Measurements from ENCODE around the gene IL31.
A peak's percentile ranks its signal among the peaks of the same experiment; 100 is the strongest.

The IL31 gene

GRCh38 chr12:122128481-122128880 is 45.5 kb downstream of the IL31 start:
- DNase-seq (ENCODE audit: low read depth): no peak
- TF ChIP-seq, protein P1, sequence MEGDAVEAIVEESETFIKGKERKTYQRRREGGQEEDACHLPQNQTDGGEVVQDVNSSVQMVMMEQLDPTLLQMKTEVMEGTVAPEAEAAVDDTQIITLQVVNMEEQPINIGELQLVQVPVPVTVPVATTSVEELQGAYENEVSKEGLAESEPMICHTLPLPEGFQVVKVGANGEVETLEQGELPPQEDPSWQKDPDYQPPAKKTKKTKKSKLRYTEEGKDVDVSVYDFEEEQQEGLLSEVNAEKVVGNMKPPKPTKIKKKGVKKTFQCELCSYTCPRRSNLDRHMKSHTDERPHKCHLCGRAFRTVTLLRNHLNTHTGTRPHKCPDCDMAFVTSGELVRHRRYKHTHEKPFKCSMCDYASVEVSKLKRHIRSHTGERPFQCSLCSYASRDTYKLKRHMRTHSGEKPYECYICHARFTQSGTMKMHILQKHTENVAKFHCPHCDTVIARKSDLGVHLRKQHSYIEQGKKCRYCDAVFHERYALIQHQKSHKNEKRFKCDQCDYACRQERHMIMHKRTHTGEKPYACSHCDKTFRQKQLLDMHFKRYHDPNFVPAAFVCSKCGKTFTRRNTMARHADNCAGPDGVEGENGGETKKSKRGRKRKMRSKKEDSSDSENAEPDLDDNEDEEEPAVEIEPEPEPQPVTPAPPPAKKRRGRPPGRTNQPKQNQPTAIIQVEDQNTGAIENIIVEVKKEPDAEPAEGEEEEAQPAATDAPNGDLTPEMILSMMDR (conservative IDR thresholded peaks at IDR 0.05; ENCODE audit: low read depth, low read length): no peak
- H3K4me3 ChIP-seq (ENCODE audit: low read length): no peak overlapping the region

- H3K4me3 ChIP-seq (ENCODE audit: low read length): no peak overlapping the region
- TF ChIP-seq, protein P1 (conservative IDR thresholded peaks at IDR 0.05; ENCODE audit: low read depth, low read length): no peak
- DNase-seq (ENCODE audit: low read depth): no peak
Observed at GRCh38 chr12:122127839-122128238, 46.2 kb downstream of the IL31 start.

GRCh38 chr12:122126713-122127597 is 47.1 kb downstream of the IL31 start:
- no peak for DNase-seq (ENCODE audit: low read depth)
- TF ChIP-seq, protein P1 (conservative IDR thresholded peaks at IDR 0.05; ENCODE audit: low read depth, low read length): peak; percentile 22
- H3K4me3 ChIP-seq (ENCODE audit: low read length): no peak overlapping the region

- DNase-seq (ENCODE audit: low read depth): no peak
- TF ChIP-seq, protein P1 (conservative IDR thresholded peaks at IDR 0.05; ENCODE audit: low read depth, low read length): no peak
- no peak overlapping the region for H3K4me3 ChIP-seq (ENCODE audit: low read length)
Observed at GRCh38 chr12:122126342-122126635, 47.7 kb downstream of the IL31 start.

DNA sequence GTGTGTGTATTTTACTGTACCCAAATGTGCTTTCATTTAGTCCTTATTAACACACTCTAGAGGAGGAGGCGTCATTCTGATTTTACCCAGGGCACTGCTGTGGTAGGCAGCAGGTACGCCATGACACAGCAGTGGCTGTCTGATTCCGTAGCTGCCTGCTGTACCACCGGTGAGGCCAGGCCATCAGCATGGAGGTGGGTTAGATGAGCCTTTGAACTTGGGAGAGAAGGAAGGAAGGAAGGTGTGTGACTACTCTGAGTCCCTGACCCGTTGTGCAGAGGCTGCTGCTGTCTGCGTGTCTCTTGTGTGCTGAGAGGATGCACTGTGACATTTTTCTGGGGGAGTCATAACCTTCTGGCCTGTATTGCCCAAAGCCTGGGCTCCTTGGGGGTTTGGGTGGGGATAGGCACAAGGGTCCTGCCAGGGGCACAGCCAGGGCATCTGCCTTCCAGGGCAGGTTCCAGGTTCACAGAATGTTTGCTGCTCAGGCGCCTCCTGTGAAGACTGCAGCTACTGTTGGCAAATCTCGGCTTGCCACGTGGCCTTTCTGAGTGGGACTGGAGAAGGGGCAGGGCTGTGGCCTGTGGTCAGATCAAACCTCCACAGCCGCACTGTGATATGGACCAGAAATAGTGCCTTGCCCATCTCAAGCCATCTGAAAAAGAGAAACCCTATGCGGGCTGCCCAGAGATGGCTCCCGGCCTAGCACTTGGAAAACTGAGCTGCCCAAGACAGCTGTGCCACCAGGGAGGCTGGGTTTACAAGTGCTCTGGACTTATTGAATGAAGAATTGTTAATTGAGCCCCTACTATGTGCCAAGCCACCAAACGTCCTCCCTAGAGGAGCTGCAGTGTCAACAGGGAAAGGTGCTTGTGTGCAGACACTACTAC is 48.3 kb downstream of the IL31 start:
- no peak for DNase-seq (ENCODE audit: low read depth)
- H3K4me3 ChIP-seq (ENCODE audit: low read length): no peak overlapping the region
- TF ChIP-seq, protein P1 (conservative IDR thresholded peaks at IDR 0.05; ENCODE audit: low read depth, low read length): no peak

DNA sequence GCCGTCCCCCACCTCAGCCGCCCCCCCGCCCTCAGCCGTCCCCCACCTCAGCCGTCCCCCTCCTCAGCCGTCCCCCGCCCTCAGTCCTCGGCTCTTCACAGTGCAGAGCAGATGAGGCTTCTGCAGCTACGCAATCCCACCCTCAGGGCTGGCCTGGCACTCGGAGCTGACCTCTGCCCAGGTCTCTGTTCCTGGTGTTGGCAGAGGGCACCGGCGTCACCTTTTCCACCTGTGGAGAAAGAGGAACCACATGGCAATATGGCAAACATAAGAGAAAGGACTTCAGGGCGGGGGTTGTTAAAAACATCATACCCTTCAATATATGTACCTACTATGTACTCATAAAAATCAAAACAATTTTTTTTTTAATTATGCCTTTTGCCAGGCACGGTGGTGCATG is 49.7 kb downstream of the IL31 start:
- no peak overlapping the region for H3K4me3 ChIP-seq (ENCODE audit: low read length)
- TF ChIP-seq, protein P1 (conservative IDR thresholded peaks at IDR 0.05; ENCODE audit: low read depth, low read length): no peak
- DNase-seq (ENCODE audit: low read depth): no peak
